Inflammatory macrophage (primary cell): Measurements from ENCODE around the gene TMEM106A.
A peak's percentile ranks its signal among the peaks of the same experiment; 100 is the strongest.
"Not testable (repeated sequence)": the region's sequence is repeated elsewhere in the genome, so short reads cannot be mapped to it uniquely, and the experiment has no call there.

Experiments
- DNase-seq, 2 donors: peaks; one replicate each; pipeline ENCODE4 v3.0.0-alpha.2; 2020 to 2022
- total RNA-seq, 18 experiments: gene quantifications; one replicate each; lab custom pipeline; 2026; ENCODE audit warnings: mixed read lengths in 6 of 18, inconsistent platforms in 2 of 18; lab: John Stamatoyannopoulos, UW

TMEM106A gene, protein sequence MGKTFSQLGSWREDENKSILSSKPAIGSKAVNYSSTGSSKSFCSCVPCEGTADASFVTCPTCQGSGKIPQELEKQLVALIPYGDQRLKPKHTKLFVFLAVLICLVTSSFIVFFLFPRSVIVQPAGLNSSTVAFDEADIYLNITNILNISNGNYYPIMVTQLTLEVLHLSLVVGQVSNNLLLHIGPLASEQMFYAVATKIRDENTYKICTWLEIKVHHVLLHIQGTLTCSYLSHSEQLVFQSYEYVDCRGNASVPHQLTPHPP
- 11.3 to 231 (median 28.5) reads per million in 18 experiments for total RNA-seq

DNA sequence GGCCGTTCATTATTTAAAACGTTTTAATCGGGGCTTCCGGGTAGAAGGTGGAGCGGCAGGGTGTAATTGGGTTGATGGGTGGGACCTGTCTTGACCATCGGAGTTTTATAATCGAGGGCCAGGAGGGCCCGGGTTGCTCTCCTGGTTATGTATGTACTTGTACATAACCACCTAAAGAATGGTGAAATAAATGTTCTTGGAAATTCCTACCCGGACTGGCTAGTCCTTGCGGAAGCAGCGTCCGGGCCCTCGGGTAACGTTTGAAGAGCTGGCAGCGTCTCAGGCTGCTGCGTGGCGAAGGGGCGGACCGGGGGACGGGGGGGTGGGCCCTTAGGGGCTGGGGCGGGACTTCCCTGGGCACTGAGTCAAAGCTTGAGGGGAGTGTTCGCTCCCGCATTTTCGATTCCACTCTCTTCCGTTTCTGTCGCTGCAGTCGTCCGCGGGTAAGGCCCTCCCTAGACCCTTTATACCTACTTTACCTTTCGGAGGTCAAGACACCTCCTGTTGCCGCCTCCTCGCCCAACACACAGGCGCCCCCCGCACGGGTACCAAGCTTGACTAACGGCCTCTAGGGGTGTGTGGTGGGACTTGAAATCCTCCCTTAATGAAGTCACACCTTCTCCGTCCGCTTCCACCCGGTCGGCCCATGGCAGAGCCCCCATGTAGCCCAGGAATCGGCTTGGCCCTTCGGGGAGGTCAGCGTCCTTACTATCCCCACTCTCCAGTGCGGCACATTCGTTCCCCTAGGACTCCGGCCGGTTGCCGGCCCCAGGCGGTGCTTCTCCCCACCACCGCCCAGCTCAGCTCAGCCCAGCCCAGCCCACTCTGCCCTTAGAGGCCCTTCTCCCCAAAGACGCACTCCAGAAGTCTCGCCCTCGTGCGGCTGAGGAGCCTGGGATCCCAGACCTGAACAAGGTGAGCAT, at the start of gene TMEM106A:
Gene TMEM106A, plus strand, starts transcription at position 396 of the 923 bp plus-strand sequence. CDS start 1,167 bp downstream, outside the sequence.
- peak; percentile 74 to 82 for DNase-seq

DNA sequence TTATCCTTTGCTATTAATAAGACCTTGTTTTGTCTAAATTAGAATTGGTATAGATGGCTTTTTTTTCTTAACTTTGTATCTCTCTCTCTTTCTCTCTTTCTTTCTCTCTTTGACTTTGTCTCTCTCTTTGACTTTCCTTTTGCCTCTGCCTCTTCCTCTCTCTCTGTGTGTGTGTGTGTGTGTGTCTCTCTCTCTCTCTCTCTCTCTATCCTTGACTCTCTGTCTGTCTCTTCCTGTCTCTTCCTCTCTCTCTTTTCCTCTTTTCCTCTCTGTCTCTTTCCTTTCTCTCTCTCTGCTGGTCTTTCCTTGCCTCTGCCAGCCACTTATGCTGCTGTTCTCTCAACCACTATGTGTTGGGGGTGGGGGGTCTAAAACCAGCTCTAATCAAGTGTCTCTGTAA, 45.7 kb upstream of the TMEM106A start:
- not testable (repeated sequence) for DNase-seq

DNA sequence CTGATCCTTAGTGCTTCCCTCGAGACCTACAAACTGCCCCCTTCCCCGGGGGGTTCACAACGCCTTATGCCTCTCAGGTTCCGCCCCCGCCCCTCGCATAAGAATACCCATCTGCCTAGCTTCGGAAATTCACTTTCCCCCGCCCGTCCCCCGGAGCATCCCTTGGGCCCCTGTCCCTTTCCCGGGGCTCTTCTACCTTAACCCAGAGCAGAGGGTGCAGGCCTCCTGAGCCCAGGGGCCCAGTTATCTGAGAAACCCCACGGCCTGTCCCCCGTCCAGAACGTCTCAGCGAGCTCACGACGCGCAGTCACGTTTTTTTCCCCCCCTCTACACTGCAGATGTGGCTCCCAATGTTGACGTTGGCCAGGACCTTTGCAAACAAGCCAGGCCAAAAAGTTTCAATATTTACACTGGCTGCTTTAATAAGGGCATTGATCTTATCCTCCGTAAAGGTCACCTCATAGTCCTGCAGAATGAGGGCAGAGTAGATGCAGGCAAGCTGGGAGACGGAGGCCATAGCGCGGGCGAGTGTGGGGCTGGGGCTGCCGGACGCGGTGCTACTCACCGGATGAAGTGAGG, 42.0 kb upstream of the TMEM106A start:
- DNase-seq, result no peak

DNA sequence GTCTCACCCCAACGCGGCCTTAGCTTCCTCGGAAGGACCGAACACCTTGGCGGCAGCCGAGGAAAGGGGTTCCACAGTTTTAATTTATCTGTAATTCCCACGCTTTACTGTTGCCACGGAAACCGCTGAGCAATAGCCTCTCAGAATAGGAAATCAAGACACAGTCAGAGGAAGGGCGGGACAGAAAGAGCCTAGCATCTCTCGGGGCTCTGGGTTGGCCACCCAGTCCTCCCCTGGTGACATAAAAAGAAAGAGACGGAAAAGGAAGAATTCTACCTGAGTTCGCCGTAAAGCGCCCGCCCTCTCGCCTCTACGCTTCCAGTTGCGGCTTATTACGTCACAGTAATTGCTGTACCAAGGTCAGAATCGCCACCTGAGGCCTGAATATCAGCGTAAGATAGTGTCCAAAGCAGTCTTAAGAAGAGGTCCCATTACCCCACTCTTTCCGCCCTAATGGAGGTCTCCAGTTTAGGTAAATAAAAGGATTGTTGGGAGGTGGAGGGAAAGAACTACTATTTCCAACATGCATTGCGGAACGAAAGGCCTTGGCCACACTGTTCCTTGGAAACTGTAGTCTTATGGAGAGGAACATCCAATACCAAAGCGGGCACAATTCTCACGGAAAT, 41.4 kb upstream of the TMEM106A start:
- DNase-seq, result peak; percentile 95

DNA sequence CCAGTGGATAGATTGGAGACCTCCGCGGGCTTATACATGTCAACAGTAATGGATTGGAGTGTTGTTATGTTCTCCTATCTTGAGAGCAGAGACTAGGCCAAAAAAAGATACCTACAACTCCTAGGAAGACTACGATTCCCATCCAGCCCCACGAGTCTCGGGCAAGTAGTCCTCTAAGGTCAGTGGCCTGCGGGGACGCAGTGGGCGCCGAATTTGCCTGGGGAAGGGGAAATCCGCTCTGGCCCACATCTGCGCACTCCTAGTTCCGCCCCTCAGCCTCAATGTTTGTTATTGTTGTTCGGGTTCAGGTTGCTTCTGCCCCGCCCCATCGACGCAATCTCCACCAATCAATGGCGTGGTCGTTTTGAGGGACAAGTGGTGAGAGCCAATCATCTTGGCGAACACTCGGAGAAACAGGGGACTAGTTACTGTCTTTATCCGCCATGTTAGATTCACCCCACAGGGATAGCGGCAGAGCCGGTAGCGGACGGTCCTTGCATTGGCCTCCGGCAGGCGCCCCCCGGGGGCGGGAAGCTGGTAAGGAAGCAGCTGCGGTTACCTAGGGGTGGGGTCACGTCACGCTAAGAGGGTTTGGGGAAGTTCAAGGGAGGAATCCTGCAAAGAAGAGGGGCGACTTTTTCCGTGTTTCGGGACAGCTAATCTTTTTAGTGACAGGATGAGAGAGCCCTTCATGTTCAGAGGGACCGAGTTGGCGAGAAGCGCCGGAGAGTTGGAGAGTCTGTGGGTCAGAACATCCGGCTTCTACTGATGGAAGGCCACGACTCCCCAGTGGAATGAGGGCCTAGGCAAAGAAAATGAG, 40.7 kb upstream of the TMEM106A start, which contains the start of gene NBR1:
Gene NBR1, plus strand, starts transcription at position 449 of the 820 bp plus-strand sequence. CDS start 4,586 bp downstream, outside the sequence.
- peak; percentile 97 to 99 for DNase-seq

DNA sequence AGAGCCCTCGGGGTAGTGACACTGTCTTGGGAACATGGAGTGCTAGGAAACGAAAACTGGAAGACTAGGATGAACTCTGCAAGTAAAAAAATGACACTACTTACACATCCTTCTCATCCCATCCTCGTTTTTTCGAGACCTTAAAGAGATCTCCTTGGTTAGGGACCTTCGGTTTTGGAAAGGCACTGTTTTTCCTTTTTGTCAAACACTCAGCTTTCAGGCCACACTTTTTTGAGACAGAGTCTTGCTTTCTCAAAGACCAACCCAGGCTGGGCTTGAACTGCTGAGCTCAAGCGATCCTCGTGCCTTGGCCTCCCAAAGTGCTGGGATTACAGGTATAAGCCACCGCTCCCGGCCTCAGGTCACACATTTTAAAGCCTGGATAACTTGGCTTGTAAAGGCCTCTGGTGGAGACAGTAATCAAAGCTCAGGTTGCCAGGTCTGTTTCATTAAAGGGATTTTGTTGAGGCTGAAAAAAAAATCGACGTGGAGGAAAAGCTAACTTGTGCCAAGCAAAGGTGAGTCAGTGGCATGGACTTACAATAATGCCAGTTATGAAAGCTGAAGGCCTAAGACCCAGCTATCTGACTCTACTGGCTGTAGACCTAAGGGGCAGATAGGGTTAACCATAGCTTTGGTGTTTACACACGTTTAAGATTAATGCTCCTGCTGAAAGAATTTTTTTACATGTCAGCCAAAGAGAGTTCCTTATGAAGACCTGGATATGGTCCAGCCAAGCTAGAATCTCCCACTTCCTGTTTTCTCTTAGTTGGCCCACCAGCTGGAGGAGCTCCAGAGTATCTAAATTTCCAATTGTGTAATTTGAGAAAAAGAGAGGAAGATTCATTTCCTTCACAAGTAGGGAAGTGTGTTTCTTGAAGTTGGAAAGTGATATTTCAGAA, 39.8 kb upstream of the TMEM106A start:
- peak; percentile 92 to 95 for DNase-seq

DNA sequence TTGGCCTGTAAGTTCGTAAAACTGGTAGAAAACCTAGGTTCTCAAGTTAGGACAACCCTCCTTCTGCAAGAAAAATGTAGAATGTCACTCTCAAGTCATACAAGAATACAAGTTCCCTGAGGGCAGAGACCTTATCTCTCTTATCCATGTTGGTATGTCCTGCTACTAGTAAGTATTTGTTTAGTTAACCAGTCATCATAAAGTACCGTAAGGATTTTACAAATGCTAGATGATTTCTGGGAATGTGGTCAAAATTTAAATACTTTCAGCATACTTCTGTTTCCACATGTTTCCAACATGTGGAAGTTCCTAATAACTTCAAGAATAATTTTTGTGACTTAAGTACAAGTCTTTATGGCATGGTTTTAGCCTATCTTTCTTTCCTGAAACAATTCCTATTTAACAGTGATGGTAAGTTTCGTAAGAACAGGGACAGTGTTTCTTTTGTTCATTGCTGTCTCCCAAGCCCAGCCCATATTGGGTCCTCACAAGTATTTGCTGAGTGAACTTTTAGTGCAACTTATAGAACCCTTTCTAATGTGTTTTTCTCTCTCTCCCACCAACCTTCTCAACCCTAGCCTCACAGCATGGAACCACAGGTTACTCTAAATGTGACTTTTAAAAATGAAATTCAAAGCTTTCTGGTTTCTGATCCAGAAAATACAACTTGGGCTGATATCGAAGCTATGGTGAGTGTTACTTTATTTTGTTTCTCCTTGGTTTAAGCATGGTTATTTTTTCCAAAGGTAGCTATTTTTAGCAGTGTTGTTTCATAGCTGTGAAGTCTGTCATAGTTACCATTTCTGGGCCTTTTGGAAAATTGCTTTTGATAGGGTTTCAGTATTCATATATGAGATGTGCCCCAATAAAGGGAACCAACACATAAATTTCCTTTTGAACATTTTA, 36.2 kb upstream of the TMEM106A start:
- DNase-seq, result no peak

DNA sequence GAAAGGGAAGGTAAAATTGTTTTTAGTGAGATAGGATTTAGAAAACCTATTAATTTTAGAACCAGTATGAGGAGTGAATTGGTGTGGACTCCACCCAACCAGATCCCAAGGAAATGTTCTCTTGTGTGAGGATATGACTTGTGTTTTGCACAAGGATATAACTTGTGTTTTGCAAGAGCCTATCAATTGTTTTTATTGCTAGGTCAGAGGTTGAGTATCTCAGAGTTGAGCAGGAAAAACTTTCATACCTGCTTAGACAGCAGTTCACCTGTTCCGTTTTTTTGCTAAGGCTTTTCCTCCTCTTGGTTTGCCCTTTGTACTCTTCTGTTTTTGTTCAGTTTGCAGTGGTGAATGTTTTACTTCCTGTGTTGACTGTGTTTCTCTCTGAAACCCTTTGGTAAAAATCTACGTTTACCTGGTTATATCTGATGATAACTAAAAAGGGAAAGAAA, 35.5 kb upstream of the TMEM106A start:
- no peak for DNase-seq

DNA sequence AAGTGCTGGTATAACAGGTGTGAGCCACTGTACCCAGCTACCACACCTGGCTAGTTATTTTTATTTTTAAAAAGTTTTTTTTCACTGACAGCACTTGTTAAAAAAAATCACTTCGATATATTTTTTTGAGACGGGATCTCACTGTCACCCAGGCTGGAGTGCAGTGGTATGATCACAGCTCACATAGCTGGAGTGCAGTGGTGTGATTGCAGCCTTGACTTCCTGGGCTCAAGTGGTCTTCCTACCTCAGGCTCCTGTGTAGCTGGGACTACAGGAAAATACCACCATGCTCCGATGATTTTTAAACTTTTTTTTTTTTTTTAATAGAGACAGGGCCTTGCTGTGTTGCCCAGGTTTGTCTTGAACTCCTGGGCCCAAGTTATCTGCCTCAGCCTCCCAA, 27.8 kb upstream of the TMEM106A start:
- DNase-seq, result no peak

DNA sequence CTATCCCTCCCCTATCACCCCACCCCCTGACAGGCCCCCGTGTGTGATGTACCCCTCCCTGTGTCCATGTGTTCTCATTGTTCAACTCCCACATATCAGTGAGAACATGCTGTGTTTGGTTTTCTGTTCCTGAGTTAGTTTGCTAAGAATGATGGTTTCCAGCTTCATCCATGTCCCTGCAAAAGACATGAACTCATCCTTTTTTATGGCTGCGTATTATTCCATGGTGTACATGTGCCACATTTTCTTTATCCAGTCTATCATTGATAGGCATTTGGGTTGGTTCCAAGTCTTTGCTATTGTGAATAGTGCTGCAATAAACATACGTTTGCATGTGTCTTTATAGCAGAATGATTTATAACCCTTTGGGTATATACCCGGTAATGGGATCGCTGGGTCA, 25.0 kb upstream of the TMEM106A start:
- not testable (repeated sequence) for DNase-seq

DNA sequence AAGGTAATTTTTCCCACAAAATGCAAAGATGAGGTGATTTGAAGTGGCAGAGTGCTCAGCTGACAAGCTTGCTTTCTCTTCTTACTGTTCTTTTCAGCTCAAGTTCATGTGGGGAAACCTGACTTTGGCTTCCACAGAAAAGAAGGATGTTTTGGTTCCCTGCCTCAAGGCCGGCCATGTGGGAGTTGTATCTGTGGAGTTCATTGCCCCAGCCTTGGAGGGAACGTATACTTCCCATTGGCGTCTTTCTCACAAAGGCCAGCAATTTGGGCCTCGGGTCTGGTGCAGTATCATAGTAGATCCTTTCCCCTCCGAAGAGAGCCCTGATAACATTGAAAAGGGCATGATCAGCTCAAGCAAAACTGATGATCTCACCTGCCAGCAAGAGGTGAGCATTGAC, 18.4 kb upstream of the TMEM106A start:
- no peak for DNase-seq

DNA sequence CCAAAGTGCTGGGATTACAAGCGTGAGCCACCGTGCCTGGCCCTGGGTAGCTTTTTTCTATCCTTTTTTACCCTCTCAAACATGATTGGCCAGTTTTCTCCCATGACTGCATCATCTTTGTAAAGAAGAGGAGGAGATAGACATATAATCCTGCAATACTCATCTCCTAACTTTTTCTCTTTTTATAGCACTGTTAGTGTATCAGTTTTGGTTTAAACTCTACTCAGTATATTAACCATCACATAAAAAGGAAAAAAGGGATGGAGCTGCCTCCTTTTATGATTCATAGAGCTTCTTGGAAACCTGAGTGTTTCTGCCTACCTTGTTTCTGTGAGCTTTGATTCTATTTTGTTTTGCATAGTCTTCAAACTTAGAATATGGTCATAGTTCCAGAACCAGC, 12.0 kb upstream of the TMEM106A start:
- no peak for DNase-seq

DNA sequence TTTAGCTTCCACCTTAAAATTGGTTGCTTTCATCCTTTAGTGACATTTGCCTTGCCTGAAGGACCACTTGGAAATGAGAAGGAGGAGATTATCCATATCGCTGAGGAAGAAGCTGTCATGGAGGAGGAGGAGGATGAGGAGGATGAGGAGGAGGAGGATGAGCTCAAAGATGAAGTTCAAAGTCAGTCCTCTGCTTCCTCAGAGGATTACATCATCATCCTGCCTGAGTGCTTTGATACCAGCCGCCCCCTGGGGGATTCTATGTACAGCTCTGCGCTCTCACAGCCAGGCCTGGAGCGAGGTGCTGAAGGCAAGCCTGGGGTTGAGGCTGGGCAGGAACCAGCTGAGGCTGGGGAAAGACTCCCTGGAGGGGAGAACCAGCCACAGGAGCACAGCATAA, 11.5 kb upstream of the TMEM106A start:
- DNase-seq, result no peak

DNA sequence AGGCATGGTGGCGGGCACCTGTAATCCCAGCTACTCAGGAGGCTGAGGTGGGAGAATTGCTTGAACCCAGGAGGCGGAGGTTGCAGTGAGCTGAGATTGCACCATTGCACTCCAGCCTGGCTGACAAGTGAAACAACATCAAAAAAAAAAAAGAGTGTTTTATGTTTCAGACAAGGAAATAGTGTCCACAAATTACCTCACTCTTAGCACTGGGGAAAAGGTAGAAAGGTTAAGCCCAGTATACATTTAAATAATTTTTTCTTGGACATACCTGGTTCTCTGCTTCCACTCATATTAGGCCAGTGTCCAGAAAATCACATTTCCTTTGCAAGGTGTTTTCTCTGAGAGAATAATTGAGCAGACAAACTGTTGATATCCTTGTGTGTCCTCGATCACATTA, 8.7 kb upstream of the TMEM106A start:
- not testable (repeated sequence) for DNase-seq

DNA sequence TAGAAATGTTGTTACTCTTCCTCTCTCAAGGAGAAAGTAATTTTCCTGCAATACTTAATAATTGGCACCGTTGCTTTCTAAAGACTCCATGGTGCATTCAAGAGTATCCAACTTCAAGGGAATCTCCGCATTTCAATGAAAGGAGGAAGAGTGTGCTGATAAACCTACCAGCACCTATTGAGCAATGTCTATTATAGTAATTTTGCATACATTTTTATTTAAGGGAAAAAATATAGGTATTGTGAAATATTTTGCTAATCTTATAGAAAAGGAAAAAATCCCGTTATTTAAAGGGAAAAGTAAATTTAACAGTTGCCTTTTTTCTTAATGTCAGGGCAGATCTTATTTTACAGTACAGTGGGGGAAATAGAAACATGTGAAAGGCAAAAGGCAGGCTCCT, 1.1 kb upstream of the TMEM106A start:
- DNase-seq, result no peak

DNA sequence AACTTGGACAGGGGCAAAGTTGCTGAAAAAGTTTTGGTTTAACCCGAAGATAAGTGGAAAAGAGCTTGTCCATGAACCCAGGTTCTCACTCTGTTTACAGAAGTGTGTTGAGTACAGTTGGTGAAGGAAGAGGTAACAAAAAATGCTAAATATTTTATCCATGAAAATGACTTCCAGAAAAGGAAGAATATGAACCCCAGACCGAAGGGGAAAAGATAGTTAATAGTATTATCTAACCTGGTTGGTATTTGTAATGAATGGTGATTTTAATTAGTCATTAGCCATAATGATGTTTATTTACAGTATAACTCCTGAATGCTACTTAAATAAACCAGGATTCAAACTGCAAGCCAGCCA, 574 bp upstream of the TMEM106A start:
- no peak for DNase-seq

DNA sequence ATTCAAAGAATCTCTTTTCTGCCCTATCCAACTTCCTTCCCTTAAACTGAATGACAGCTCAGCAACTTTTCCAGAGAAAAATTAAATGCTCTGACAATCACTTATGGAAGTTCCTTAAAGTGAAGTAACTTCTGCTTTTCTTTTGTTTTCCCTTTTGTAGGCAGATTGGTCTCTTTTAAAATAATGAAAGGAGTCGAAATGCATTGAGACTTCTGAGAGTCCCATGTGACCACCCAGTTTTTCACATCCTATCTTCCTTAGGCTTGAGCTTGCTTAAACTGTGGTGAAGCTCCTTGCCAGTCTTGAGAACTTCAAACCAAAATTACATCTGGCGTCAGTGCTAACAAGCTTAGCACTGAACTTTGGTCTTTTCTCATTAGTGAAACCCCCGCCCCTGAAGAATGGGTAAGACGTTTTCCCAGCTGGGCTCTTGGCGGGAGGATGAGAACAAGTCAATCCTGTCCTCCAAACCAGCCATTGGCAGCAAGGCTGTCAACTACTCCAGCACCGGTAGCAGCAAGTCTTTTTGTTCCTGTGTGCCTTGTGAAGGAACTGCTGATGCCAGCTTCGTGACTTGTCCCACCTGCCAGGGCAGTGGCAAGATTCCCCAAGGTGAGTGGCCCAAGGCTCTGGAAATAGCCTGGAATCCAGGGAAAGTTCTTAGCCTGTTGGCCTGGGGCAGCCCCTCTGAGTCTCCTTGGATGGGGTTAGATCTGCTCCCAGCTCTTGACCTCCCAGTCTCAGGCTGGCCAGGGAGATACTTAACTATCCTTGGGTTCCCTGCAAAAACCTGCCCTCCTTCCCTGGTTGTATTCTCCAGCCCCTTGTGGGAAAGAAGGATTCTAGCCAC, 1.2 kb downstream of the TMEM106A start:
- peak; percentile 67 to 86 for DNase-seq

DNA sequence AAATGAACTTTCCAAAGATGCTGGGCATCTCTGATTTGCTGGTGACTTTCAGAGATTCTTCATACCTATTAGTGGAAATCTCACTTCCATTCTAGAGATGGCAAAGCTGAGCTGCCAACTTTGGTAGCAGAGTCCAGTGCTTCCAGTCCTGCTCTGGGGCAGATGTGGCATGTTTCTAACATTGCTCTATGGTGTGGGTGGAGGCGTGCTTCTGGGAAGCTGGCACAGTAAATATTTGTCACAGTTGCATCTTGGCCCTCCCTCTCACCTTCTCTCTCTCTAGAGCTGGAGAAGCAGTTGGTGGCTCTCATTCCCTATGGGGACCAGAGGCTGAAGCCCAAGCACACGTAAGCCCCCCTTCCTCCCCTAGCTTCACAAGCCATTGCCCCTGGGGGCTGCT, 1.9 kb downstream of the TMEM106A start:
- DNase-seq, result no peak

DNA sequence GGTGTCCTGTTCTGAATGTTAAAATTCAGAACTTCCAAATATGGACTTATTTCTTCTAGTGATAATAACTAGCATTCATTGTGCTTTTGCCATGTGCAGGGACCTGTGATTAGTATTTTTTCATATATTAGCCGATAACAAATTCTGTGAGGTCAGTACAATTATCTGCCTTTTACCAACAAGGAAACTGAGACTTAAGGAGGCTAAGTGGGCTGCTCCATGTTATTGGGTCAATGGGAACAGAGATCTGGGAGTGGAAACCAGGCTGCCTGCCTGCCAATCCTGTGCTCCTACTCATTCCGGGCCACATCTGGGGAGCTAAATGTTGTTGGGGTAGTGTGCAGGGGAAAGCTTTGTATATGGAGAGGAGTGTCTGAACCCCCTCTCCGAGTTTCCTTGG, 3.7 kb downstream of the TMEM106A start:
- no peak for DNase-seq
